ENCODE data around the gene BLID. TPM values are rescaled to one million over a fixed set of nuclear protein-coding genes. Genes with fewer than 3 reads are reported as not detected.

The BLID gene, protein sequence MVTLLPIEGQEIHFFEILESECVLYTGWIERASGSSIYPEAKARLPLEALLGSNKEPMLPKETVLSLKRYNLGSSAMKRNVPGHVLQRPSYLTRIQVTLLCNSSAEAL
- 0.56 TPM for total RNA-seq

DNA sequence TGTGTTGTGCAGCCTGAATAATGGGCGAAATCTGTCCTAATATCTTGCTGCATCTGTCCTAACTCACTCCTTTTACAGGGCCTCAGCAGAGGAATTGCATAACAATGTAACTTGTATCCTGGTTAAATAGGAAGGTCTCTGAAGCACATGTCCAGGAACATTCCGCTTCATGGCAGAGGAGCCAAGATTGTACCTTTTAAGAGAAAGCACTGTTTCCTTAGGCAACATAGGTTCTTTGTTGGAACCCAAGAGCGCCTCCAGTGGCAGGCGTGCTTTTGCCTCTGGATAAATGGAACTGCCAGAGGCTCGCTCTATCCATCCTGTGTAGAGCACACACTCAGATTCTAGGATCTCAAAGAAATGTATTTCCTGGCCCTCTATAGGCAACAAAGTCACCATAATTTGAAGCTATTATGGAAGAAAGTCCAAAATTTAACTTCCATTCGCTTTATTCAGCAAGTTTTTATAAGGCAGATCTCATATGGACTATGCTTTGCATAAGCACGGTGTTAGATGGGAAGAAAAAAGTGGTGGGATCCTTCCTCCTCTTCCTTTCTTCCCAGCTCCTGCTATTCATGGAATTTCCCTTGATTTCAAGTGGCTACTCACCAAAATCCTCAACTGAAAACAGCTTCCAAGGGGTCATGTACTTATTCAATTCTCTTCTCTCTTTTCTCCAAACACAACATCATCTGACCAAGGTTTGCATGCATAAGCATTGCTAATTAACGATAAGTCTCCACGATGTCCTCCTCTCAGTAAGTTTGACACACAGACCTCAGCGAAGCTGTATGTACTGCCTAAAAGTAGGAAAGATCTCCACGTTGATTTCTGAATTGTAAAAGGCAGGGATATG is at the start of gene BLID:
Gene BLID (minus strand): TSS at position 692 of the 856 bp plus-strand sequence. CDS start 293 bp downstream, at position 399.
- ATAC-seq: no peak

DNA sequence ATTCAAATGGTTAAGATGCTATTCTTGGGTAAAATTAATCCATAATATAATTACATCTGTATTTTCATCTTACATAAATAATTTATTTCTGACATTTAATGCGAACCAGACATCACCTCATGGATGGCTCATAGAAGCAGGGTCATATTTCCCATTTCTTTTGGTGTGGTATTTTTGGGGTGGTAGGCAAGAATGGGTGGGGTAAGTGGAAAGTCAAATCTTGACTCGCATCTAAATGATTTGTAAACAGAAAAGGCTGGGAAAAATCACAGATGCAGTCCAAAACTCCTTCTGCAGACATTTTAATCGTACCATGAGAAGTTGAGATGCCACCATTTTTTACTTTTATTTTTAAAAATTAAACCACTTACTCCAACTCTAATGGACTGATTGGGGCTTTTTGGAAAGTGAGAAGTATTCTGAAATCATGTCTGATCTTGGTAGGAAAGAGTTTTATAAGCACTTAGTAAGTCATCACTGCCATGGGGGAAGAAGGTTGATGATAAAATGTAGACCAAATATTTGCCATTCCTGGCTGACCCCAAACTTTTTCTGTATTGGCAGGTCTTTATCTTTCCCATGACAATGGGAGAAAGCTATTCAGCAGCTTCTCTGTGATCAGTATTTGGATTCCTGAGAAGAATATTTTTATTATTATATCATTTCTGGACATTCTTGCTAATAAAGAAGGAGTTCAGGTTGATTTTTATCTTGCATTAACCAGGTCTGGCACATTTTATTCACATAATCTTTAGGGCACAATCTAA is 47.2 kb upstream of the BLID start:
- ATAC-seq: no peak

DNA sequence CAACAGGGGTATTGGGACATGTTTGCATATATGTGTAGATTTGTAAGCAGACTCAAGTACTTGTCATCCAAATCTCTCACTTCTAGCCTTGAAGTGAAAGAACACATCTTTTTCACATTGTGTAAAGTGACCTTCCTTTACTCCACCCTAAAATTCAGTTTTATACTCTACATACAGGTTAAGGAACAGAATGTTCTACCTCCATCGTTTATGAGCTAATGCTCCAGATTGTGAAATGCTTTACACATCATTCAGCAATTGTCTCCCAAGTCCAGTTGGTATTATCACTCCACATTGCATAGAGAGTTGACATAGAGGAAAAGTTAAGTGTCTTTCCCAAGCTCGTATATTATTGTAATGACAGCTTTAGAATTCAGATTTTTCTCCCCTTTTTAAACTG is 46.1 kb upstream of the BLID start:
- peak; percentile 71 for ATAC-seq

DNA sequence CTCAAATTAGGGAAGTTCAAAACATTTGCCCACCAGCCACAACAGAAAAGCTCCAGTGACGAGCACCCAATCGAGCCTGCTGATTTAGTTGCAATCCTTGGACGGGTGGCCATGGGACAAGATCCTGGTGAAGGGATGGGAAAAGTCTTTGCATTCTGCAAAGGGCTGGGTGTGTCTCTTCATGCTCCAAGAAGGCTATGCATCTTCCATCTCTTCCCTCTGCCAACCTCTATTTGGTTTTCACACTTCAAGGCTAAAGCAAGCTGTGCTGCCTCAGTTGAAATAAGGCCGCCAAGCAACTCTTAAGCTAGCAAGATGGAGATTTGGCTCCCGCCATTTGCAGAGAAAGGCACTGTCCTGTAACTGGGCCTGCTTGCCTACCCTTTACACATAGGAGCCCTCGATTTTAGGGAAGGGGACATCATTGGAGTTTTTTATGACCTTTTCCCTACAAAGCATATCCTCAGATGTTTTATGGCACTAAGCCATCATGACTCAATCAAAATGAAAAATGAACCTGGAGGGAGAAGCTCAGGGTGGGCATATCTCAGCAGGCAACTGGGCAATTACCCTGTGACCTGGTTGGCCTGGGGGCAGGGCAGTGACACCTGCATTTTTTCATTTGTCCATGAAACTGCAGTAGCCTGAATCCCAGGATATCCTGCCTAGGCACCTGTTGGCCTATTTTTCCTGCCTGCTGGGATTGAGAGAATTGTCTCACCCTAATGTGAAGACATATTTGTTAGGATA is 45.0 kb upstream of the BLID start:
- no peak for ATAC-seq

DNA sequence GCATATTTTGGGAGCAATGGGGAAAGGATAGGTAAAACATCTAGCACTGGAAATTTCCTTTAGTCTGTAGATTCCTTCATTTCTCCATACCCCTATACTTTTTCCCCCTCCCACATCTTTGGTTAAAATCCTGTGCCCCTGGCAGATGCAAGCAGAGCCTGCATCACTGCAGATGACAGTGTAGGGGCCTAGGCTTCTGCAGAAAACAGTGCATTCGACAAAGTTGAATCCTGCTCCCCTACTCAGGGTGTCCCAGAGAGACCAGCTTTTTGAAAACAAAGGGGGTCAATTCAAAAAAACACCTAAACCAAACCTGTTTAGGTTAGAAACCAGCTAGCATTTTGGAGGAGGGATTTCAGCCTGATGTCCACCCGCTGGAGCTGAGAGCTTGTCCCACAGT is 43.8 kb upstream of the BLID start:
- ATAC-seq: no peak

DNA sequence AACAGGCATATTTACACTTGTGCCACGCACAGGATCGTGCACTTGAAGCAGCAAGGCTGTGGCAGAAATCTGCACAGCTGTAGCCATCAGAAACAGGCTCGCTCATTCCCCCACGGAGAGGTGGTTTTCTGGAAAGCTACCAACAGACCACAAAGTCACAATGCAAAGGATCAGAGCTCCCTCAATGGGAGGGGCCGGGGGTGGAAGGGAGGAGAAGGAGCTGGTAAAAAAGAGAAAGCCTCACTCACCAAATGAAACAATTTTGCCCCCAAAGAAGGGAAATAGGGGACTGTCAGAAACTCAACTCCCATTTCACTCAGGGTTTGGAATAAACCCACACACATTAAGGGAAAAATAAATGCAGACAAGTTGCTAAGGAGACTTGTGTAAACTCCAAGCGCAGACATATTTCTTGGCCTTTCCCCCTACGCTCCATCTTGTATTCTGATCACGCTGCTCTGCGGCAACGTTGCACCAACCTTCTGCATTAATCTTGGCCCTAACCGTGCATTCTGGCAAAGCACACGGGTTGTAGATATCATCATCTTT is 43.2 kb upstream of the BLID start:
- ATAC-seq: peak; percentile 14

DNA sequence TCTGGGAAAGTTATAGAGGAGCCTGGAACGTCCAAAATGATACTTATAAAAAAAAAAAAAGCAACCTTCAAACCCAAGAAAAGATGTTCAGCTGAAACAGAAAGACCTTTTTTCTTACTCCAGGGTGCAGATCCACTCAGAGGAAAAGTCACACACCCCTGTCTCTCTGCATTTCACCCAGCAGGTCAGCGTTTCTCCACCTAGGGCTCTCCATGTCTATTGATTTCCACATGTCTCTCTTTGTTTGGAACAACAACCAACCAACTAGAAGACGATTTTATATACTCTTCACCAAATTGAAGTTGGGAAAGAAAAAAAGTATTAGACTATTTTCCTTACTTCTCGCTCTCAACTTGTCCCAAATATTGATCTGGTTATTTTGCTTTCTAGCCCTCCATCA is 42.2 kb upstream of the BLID start:
- ATAC-seq: no peak

DNA sequence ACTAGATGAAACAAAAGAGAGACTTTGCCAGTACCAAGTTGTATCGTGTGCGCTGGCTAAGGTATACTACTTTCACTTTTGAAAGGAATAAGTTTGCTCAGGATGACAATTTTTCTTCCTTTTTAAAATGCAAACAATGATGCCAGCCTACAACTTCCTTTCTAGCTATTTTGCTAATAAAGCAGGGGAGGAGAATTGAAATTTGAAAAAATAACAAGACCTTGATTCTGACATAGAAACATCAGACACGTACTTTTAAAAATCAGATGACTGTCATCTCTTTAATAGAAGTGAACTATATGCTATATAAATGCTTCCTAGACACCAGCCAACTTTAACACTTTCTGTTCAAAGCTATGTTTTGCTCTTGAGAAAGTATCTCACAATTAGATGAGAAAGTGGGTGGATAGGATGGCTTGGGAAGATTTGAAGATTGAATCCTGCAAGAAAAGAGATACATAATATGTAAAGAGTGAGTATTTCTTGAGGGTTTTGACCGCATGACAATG is 41.7 kb upstream of the BLID start:
- no peak for ATAC-seq

DNA sequence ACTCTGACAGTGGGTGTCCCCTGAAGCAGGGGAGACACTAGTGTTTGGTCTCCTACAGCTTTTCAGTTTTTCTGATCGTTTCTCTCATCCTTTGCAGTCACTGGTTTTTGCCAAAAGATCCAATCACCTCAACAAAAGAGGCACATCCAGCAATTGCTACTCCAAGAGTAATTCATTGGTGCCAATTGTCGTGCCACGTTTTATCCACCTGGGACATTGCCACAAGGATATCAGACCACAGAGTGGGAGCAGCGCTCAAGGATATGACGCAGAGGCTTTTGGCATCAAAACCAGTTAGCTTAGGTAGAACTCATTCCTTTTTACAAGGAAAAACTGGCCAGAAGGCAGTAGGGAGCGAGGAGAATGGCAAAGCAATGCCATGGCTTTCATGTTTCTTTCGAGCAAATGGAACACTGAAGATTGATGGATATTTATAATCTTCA is 40.9 kb upstream of the BLID start:
- peak; percentile 81 for ATAC-seq

DNA sequence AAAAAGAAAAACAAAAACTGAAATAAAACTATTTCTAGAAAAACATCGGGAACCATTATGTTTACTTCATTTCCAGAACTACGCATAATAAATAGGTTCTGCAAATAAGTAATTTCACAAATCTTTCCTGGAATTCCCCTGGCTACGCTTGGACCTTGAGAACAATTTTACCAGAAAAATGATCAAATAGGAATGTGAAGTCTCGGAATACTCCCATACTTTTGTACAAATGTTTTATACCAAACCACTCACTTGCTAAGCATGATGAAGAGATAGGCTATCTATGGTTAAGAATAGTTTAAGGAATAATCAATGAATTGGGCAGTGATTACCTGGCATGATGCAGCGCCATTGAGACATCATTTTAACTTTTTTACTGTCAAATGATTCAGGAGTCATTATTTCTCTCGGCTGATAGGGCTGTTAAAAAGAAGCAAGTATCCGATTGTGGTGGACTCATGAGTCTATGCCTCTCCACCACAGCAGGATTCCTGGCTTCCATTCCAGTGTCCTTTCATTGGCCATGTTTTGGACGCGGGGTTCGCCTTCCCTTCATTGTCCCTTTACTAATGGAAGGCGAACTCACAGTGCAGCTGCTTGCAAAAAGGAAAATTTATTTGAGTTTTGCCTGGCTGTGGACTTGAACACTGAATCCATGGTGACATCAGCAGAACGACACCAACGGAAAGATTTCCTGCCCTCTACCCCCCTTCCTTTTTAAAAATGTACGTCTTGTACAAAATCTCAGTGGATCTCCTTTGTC is 39.9 kb upstream of the BLID start:
- no peak for ATAC-seq

DNA sequence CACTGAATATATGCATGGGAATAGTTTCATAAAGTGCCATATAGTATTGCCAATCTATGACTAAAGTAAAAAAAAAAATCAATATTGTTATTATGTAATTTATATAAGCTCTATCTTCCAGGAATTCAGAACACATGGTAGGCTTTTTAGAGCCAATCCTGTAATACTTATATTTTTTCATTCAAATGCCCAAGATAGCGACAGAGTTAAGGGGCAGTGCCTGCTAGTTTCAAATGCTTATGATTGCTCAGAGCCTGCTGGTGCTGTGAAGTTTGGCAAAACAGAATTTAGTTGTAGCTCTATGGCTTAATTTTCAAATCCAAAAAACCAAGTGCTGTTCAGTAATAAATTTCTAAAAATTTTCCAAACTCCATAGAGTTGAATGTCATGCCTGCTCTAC is 39.0 kb upstream of the BLID start:
- ATAC-seq: no peak

DNA sequence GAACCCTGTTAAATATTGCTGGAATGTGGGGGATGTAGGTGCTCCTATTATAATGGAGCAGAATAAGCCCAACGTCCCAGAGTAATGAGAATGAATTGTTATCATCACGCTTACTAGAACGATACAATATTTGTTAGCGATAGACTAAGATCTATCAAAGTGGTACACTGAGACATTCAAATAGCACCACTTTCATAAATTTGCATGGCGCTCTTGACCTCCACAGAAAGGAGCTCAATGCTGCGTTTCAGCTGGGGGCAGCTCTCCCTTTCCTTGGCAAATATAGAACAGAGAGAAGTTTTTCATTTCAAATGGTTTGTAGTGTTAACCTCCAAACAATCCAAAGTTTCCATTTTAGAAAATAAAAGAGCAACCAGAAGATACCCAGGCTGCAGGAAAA is 38.2 kb upstream of the BLID start:
- ATAC-seq: no peak

DNA sequence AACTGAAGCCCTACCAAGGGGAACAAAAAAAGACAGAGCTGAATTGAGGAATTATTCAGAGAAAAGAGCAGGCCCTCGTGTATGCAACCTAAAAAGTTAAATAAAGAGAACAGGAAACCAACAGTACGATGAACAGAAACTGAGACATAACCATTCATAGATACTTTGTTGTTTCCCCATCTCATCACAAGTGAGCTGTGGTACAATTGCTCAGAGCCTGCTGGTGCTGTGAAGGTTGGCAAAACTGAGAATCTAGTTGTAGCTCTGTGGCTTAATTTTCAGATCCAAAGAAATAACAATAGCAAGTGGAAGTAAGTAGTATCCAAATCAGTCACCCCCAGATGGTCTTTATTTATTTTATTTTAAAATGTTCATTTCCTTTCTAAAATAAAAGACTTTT is 37.7 kb upstream of the BLID start:
- no peak for ATAC-seq

DNA sequence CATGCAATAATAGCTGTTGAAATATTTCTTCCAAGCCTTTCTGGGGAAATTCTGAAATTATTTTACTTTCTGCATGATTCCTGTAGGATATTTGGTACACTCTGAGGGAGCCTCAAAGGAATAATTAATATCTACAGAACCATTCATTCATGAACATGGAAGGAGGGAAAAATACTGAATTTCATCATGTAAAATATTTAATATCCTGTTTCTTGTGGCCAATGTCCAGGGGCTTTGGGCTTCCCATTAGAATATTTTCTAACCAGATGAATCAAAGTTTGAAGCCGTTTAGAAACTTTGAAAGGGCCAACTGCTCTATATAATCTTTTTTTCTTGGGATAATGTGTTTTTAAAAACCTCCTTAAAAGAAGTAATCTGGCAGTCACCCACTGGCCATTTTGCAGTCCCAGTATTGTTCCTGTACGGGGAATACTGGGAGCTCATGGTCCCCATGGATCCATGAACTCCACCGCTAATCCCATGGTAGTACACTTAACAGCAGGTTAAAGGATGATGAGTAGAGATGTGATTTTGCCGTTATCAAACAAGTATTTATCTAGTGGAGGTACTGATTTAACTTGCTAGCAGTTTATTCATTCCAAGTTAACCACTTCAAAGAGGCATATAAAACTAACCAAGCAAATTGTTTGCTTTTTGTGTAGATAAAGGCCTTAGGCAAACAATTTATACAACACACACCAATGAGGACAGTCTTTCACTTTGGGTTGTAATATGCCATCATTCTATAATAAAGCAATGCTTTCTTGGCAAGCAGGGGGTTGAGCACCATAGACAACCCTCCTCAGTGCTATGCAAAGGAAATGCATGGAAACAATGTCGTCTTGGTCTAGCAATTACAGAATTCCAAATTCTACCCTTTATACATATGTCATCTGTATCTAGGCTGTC is 34.5 kb upstream of the BLID start:
- no peak for ATAC-seq

DNA sequence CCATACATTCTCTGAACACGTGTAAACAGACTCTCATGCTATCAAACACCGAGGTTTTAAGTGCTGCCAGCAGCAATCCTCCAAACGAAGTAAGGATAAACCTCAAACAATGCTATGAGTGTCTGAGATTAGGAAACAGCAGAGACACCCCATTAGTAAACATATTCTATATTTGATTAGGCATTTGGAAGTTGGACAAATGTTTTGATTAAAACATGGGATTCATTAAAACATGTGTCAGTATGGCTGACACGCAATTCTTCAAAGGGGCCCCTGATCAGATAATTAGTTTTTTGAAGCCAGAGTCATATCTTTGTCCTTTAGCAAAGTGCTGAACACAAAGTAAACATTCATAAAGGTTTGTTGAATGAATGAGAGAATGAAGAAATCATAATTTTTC is 33.2 kb upstream of the BLID start:
- ATAC-seq: no peak

DNA sequence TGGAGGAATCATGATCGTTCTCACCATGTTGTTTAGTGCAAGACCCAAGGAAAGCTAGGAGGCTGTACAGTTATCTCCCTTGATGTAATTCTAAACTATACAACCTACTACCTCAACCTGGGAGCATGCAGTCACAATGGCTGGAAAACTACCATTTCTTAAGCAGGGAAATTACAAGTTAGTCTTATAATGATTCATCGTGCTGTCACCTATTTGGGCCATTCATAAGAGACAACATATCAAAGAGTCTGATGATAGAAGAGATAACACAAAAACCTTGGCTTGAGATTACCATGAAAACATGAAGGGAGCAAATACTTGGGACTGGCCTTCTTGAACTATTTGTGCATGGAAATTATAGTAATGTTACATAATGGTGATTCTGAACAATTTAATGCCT is 30.5 kb upstream of the BLID start:
- no peak for ATAC-seq

DNA sequence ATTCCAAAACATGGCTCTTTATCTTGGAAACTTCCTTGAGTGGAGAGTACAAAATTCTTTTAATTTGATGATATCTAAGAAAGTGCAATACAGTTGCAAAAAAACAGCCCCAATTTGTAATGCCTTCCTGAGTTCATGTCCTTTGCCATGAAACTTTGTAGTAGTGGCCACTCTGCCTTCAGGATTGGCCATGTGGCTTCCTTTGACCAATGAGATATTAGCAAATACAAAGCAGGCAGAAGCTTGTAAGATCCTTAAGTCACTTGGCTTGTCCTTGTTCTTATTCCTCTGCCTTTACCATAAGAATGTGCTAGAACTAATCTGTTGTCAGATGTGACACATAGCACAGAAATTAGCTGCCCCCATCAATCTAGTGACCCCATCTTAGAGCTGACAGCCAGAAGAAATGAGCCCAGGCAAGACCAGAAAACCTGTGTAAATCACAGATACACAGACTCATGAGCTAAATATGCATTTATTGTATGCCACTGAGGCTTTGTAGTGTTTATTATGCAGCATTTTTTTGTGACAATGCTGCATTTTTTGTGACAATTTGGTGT is 29.8 kb upstream of the BLID start:
- no peak for ATAC-seq

DNA sequence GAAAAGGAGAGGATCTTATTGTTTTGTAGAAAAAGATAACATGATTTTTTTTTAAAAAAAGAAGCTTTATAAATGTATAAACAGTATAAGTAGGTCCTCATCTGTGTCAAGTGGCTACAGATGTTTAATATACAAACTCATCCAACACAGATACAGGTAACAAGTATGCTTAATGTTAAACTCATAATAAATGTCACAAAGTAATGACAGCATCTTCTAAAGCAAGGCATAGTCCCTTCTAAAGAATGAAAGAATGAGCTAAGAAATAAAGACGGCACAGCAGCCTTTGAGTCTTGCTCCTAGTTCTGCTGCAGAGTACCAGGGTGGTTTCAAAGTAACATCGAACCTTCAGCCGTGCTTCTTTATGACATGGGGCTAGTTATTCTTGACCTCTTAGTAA is 28.7 kb upstream of the BLID start:
- ATAC-seq: no peak

DNA sequence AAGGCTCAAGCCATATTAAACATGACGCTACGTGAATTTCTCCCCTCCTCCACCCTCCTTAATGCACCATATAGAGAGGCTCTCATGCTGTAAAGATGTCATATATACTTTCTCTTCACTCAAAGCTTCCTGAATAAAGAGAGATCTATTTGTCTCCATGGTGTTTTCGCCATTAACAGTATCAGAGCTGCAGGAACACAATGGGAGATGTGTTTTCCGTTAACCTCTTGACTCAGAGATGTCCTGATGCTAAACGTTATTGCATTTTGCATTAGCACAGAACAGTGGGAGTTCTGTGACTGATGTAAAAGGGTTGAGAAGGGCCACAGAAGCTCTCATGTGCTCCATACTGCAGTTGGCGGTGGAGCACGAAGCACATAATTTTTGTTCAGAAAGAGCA is 25.7 kb upstream of the BLID start:
- no peak for ATAC-seq

DNA sequence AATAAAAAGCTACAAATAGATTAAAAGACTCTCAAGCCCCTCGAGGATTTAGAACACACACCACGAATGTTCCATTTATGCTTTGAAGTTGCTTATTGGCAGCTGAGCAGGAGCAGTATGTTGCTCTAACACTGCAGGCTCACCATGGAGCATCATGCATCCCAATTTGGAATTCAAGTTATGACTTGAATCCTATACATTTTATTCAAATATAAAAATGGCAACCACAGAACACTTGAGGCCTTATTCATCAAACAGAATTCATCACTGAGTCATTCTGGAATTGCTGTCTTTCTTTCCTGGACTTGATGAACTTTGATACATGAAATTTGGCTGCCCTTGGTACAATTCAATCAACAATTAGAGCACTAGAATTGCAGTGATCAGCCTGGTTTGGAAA is 24.5 kb upstream of the BLID start:
- peak; percentile 72 for ATAC-seq

DNA sequence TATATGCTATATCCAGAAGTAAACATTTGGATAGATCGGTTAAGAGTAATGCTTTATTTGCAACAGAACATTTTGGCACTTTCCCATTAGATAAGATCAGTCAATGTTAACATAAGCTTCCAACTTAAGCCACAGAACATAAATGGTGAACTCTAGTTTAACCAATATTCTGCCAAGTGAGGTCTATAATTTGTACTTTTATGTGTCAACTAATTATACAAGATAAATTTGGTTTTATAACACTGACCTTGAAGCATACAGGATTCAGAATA is 23.5 kb upstream of the BLID start:
- no peak for ATAC-seq

Data from esophagus mucosa (tissue), 1 donor.